NT2/D1 (cell line): ENCODE measurements around the gene MRAS.

ENCODE experiments used
- SUZ12 ChIP-seq: IDR thresholded peaks from 2 replicates; pipeline ENCODE4 v1.6.1; 2011; ENCODE audit not compliant: insufficient read length, insufficient read depth; ENCODE audit errors: extremely low read depth
- YY1 ChIP-seq: IDR thresholded peaks from 2 replicates; pipeline ENCODE4 v1.6.1; 2011; ENCODE audit not compliant: insufficient read length, insufficient read depth
- ZNF274 ChIP-seq: IDR thresholded peaks from 2 replicates; pipeline ENCODE4 v1.6.1; 2011; ENCODE audit warnings: mild to moderate bottlenecking, low read depth, low read length

DNA sequence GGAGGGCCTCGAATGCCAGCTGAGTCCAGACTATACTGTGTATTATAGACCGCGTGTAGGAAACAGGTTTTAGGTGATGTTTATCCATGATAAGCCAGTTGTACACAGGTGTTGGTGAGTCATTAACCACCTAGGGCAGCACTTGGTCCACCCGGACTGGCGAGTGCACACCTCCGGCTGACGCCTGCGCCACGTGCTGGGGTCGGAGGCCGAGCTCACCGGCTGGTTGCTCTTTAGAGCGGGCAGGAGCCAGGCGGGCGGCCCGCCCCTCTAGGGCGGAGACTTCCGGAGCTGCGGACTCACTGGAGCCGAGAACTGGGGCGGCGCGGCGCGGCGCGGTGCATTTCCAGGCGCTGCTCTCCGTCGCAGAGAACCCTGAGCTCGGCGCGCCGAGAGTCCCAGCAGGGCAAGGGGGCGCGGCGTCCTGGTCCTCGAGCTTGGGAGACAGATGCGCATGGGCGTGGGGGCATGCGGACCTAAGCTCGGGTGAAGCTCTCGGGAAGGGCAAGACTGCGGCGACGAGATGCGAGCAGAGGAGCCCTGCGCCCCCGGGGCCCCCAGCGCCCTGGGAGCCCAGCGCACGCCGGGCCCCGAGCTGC, 86.0 kb downstream of the MRAS start, which contains the start of gene ESYT3:
- no peak for TF ChIP-seq ZNF274
- TF ChIP-seq SUZ12: no peak
- TF ChIP-seq YY1: no peak
